Stimulated activated CD8-positive, alpha-beta memory T cell treated with anti-CD3 and anti-CD28 coated beads, Interleukin-7, amount 100 ng/mL, for 4 hours (primary cell): ENCODE results near the gene HIVEP3.

Experiments
- DNase-seq, 2 donors: peaks; one replicate each; pipeline ENCODE4 v3.0.0-alpha.2; 2020; ENCODE audit warnings: low read depth in 2 of 2

HIVEP3 gene

DNA sequence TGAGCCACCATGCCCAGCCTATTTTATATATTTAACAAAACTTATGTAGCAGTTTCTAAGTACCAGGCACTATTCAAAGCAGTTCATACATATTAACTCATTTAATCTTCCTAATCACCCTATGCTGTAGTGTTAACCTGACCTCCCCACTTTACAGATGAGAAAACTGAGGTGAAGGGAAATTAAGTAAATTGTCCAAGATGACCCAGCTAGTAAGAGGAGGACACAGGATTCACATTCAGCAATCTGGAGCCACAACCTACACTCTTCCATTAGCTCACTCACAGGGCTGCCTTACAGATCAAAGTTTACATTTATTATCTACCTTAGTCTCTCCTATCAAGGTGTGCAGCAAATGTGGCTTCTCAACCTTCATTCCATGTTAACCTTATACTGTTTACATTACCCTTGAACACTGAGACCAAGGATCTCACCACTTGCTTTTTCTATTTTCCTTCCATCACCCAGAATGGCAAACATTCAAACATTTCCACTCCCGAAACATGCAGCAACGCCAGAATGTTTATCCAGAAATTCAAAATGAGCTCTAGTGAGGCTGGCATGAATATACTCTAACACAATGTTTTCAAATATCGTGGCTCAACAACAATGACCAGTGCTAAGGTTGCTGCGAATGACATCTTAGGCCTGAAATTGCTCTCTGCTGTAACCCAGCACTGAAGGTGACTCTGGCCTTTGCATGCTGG, 24.5 kb downstream of the HIVEP3 start:
- DNase-seq, result no peak

DNA sequence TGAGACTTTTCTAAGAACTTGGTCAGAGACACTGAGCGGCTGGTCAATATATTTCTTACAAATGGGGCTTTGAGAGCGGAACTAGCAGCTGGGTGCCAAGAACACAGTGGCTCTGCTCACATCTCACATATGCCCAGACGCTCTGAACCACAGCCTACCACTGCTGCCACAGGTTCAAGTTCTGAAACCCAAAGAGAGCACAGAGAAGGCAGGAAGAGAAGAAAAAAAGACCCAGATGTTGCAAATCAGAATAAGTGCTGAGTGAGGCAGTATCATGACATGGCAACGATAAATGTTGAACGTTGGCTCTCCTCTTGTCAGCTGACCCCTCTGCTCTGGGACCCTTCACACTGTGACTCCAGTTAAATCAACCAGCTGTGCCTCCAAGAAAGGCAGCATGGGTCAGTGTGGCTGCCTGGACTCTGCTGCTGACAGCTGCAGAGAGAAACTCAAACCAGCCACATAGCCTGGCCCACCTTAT, 26.4 kb downstream of the HIVEP3 start:
- peak in 1 of 2 donors; percentile 27 for DNase-seq

DNA sequence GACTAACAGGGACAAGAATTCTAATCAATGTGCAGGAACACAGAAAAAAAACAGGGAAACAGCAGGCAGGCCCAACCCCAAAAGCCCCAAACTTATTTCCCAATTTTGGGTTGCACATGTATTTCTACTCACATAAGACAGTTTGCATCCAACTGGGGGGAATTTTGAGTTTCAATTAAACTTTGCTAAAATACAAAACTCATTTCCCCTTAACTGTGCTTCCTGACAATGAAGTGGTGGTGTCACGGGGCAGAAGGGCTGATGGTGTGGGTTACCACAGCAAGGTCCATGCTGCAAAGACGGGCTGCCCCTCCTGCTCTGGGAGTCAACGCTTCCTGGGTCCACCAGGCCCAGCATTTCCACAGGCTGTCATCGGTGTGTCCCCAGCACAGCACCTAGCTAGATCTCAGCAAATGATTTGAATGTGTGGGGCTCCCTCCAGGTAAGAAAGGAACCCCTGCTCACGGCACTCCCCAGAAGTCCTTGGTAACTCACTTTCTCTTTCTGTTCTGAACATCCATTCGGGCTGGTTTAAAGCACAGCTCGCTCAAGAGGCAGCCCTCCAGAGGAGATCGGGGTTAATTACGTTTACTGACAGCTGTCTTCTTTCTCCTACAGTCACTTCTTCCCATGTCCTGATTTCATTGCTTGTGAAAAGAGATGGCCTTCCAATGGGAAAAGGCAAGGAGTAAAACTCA, 27.4 kb downstream of the HIVEP3 start:
- DNase-seq, result peak; percentile 36 to 55

DNA sequence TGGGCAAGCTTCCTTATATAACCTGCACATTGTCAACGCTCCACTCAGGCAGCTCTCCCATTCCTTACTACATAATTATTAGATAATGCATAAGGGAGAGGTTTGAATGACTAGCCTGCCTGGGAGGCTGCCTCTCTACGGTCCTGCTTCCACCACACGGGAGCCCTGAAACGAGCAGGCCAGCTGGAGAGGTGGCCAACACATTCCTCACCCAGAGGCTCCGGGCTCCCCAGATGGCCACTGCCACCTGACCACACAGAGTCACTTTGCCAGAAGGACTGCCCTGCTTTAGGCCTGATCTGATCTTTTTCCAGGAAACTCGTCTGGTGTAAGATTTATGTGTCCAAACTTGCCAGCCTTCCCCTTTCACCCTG, 27.9 kb downstream of the HIVEP3 start:
- DNase-seq, result no peak

DNA sequence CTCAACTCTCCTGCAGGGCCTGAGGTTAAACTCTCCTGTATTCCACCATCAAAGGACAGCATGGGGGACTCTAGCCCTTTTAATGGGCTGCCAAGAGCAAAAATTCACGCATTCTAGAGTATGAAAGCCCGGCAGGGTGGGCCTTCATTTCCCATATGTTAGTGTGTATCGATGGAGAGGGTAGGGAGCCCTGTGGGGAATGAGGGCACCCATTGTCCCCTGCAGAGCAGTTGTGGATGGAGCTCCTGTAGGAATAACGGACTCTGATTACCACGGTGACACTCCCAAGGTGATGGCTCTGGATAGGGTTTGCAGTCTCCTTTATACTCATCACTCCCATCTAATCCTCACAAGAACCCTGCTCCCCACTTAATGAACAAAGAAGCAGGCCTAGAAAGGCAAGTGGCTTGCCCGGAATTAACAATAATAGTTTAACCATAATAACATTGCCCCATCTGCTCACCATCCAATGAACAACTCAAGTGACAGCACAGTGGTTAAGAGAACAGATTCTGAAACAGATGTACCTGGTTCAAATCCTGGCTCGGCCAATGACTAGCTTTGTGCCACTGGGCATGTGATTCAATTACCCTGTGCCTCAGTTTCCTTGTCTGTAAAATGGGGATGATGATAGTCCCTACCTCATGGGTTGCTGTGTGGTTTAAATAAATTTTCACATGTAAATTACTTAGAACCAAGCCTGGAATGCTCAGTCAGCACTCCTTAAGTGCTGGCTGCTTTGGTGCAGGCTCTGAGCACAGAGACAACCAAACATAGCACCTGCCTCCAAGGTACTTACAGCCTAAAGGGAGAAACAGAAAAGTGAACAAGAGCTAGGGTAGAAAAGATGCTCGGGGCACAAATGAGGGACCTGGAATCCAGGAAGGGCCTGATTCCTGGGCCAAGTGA, 29.0 kb downstream of the HIVEP3 start:
- no peak for DNase-seq

DNA sequence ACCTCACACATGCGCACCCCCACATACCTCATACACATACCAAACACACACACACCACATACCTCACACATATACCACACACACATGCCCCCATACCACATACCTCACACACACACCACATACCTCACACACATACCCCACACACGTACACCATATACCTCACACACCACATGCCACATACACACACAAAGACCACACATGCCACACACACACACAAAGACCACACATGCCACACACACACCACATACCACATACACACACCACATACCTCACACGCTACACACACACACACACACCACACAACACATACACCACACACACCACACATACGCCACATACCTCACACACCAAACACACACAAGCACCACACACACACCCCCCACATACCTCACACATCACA, 30.0 kb downstream of the HIVEP3 start:
- no peak for DNase-seq

DNA sequence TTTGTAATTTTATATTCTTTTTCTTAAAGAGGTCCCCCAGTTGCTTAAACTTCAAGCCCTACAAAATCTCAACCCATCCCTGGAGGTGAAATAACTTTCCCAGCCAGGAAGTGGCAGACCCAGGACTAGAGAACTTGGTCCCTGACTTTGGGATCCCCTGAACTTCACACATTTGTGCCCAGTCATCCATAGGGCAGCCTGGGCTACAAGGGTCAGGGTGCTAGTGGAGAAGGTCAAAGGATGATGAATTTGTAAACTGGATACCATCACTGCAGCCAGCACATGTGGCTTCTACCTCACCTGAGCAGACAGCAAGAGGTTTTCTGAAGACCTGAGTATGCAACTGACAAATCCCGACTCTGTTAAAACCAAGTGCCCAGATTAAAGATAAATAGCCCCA, 31.4 kb downstream of the HIVEP3 start:
- DNase-seq, result no peak

DNA sequence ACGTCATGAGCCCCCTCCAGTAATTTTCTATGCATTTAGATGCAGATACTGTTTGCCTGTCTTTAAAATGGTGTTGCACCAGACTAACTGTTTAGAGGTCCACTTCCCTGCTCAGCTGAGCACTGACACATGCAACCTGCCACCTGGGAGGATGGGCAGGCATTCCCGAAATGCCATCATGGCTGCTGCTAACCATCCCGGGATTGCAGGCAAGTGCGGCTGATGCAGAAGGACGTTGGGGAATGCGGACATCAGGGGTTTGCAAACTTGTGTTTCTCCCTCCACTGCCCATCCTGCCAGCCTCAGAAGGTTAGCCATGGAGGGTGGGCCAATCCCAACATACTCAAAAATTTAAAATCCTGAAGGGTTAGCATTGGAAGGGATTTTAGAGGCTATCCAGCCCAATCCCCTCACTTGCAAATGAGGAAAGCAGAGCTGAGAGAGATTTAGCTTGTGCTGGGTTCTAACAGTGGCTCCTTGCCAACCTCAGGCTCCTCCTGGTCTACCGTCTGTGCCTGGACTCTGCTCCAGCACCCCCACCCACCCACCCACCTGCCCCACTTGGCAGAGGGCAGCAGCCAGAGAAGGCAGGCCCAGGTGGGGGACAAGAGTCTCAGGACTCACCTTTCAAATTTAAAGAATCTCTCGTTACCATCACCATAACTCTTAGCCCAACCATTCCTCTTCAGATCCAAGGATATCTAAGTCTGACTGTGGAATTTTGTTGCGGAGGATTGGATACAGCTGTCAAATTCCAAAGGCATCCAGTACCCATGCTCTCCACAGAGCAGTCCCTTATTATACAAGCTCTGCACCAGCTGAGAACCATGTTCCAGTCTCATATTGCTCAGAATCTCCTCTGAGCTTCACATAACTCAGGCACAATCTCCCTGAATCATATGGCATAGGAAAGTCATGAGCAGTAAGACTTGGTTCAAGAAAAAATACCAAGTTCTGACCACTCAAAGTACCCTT, 34.2 kb downstream of the HIVEP3 start:
- DNase-seq, result no peak

DNA sequence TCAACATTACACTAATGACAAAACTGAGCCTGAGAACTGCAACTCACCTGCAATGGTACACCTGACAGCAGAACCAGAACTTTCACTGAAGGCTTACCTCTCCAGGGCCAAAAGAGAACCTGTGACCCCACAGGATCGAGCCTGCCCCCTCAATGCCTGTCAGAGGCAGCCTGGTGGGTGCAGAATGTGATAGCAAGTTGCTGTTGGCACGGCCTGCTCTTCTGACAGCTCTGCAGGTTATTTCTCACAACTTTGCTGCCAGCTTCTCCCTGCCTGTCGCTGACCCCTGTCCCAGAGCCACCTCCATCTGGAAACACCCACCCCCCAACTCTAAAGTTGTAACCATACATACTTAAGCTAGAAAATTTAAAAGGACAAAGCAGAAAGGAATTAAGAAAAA, 35.2 kb downstream of the HIVEP3 start:
- no peak for DNase-seq

DNA sequence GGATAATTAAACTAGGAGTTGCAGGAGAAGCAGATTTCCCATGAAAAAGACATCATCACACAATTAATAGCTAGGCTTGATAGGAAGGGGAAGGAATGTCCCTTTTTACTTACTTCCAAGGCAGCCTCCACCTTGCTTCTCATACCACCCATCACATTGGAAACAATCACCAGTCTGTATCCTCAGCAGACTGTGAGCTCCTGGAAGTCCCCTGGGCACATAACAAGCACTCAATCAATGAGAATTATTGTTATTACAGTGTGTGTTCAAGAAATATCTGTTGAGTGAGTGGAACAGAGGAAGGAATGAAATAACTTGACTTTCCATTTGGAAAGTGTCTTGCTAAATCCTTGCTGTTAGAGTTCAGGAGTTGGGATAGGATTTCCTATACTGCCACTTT, 36.2 kb downstream of the HIVEP3 start:
- DNase-seq, result no peak

DNA sequence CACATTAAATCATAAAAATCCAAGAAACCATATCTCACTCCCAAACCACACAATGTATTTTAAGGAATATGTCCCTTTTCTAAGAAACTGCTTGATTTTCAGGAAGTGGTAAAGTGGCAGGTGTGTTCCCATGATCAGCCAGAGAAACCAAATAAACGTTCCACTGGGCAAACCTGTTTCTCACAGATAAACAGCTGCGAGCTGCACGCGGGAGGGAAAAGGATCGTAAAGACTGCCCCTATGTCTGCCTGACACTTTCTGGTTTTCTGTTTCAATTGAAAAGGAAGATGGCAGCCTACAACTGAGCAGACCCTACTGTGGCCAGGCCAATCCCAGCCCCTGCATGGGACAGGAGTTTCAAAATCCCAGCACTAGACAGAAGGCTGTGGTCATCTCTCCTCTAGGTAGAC, 36.6 kb downstream of the HIVEP3 start:
- DNase-seq, result no peak

DNA sequence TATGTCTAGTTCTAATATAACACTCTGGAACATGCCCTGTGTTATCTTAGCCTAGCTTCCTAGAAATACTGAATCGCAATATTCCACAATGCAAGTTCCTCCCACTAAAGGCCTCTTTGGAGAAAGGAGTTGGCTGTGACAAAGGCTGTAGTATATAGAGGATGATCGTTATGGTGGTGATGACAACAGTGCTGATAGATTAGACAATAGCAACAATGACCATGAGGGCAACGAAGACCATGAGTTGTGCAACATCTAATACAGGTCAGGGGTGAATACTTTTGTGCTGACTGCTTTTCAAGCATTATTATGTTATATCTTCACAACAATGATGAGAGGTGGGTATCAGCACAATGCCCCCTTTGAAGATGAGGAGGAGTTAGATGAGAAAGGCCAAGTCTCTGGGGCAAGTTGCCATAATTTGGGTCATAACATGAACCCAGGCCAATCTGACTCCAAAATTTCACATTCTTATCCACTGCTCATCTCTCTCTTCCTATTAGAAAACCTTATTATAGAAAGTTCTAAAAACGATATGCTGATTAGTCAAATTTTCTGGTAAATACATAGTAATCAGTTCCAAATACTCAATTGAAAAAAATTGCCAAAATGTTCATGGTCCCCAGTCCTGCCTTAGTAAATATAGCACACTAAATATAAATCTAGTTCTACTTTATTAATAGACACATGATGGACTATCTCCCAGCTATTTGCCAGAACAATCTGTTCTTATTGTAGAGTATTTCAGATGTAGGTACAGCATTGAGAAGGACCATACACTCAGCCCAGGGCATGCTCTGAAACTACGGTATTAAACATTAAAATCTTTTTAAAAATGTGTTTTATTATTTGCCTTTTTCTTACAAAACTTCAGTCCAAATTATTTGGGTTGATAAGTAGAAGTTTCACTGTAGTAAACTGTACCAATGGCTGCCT, 37.5 kb downstream of the HIVEP3 start:
- no peak for DNase-seq

DNA sequence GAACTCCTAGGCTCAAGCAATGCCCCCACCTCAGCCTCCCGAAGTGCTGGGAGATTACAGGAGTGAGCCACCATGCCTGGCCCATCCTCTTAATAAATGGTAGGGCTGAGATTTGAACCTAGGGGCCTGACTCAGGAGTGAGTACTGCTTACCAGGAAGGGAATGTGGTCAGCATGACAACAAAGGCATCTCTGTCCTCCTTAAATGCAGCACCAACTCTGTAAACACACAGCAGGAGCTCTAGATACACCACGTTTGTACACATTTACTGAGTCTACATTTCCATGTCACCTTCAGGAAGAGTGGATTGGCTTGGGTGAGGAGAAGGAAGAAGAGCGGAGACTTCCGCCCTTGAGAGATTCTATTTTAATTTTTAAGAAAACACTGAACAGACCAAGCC, 38.5 kb downstream of the HIVEP3 start:
- DNase-seq, result no peak

DNA sequence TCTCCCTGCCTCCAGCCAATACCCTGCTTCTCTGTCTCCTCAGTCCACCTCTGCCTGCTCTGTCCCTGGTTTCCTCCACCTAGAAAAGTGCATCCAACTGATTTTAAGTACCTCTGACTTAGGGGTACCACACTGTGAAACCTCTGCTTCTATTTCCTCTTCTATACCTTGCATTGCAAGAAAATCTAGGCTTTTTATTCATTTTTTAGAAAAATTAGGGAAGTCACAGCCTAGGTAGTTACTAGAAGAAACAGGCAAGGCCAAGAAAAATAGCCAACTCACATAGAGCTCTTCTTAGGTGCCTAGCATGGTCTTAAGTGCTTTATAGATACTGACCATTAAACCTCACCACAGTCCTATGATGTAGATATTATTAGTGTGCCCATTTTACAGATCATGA, 39.1 kb downstream of the HIVEP3 start:
- DNase-seq, result no peak

DNA sequence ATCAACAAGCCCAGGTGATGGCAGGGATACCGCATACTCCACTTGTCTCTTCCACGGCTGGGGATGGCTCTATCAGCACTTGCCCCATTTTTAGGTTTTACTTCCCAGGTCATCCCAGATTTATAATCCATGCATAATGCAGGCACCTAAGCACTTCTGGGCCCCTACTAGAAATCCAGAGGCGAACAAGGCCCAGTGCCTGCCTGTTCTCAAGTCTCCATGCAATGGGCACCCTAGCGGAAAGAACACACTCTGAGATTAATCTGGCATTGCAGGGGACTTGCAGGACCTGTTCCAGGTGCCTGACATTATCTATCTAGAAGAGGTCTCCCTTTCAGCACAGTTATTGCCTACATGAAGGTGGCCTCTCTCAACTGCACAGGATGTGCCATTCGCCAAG, 39.8 kb downstream of the HIVEP3 start:
- DNase-seq, result no peak

DNA sequence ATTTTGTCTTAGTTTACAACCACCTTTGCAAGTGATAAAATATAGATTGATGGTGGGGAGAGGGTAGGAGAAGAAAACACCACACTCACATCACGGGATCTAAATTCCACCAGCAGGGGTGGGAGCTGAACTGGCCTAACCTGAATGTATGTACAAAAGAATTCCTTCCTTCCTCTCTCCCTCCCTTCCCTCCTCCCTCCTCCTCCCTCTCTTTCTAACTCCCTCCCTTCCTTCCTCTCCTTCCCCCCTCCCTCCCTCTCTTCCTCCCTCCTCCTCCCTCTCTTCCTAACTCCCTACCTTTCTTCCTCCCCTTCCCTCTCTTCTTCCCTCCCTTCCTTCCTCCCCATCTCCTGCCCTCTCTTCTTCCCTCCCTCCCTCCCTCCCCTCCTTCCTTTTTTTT, 40.2 kb downstream of the HIVEP3 start:
- DNase-seq, result no peak

DNA sequence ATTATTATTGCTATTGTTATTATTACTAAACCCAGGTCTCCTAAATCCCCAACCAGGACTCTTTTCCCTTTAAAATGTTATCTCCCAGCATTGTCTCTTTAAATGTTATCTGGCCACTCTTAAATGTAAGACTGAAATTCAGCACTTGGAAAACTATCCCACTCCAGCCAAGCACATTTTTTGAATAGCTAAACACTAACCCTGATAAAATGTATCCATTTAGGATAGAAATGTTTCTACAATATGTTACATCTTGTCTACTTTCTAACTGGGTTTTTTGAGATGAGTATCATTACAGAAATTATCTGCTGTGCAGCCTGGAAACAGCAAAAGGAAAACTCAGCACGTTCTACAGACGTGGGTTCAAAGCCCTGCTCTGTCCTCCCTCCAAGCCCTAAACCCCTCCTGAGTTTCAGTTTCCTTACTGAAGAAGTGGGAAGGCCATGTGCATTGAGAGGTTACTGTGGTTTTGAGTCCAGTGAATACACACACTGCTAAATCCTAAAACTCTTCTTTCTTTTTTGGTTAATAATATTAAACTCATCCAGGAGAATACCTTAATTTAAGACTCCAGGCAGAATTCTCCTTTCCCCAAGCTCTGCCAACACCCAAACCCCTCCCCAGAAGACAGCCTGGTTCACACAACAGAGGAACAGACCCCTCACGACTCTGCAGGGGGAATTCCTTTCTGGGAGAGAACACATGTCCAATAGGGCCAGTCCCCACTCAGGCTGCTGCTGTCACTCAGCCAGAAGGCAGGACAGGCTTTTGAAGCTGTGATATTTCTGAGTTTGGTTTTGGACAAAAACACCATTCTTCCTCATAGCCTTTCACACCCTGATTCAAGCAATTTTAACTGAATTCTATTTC, 41.9 kb downstream of the HIVEP3 start:
- DNase-seq, result no peak

DNA sequence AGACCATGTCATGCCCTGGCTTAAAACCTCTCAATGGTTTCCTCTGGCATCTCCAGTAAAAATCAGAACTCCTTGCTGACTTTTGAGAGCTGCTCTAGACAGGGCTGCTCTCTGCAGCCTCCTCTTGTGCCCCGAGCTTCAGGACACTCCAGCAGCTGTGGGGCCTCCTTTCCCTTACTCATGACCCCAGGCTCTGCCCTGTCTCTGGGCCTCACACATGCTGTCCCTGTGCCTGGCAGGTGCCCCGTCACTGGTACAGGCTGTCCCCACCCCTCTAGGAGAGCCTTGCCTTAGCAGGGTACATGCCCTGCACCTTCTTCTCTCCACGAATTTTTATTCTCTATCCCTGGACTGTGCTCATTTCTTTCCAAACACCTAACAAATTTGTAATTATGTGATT, 43.2 kb downstream of the HIVEP3 start:
- DNase-seq, result no peak

DNA sequence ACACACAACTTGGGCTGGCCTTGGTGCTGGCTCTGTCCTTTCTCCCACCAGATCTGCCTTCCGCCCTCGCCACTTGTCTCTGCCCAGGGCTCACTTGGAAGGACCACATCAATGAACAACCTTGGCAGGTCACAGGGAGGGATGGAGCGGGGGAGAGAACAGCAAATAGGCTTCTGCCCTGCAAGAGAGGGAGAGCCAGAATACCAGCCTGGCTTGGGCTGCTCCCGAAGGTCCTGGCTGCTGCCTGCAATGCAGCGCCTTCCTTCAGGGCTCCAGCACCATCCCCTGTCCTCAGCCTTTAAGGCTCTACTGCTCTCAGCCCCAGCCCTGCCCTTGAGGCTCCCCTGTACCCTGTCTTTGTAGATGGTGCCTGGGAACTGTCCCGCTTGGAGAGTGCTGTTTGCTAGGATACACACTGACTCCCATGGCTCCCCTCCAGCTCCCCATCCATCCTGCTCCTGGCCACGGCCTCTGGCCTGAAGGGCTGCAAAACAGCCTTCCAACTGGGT, 43.8 kb downstream of the HIVEP3 start:
- DNase-seq, result no peak
